HG03342 (cell line): ENCODE results near the gene FJX1.
"Not testable (repeated sequence)": the region's sequence is repeated elsewhere in the genome, so short reads cannot be mapped to it uniquely, and the experiment has no call there.

Source experiments
- ATAC-seq: cut with Tn5 transposase; IDR thresholded peaks from one replicate; pipeline ENCODE4 v1.9.1; 2021; ENCODE audit warnings: mild to moderate bottlenecking, moderate library complexity; ENCODE audit not compliant: unreplicated experiment

FJX1 gene

GRCh38 chr11:35629914-35630313 is 11.7 kb downstream of the FJX1 start:
- ATAC-seq, result no peak

- ATAC-seq, result no peak
Observed at GRCh38 chr11:35631891-35632290, 13.6 kb downstream of the FJX1 start.

GRCh38 chr11:35632301-35632700 is 14.0 kb downstream of the FJX1 start:
- ATAC-seq, result no peak

- ATAC-seq, result no peak
Observed at GRCh38 chr11:35633827-35634423, 15.7 kb downstream of the FJX1 start.

GRCh38 chr11:35635933-35636332 is 17.7 kb downstream of the FJX1 start:
- ATAC-seq, result no peak

- ATAC-seq, result no peak
Observed at GRCh38 chr11:35639591-35640179, 21.4 kb downstream of the FJX1 start.

- no peak for ATAC-seq
Observed at GRCh38 chr11:35641171-35641897, 23.1 kb downstream of the FJX1 start.

- no peak for ATAC-seq
Observed at GRCh38 chr11:35641964-35642363, 23.7 kb downstream of the FJX1 start.

GRCh38 chr11:35647421-35648093 is 29.3 kb downstream of the FJX1 start:
- ATAC-seq, result no peak

GRCh38 chr11:35650006-35650405 is 31.7 kb downstream of the FJX1 start:
- no peak for ATAC-seq

- no peak for ATAC-seq
Observed at GRCh38 chr11:35650467-35650866, 32.2 kb downstream of the FJX1 start.

- no peak for ATAC-seq
Observed at GRCh38 chr11:35651263-35651662, 33.0 kb downstream of the FJX1 start.

GRCh38 chr11:35652786-35653185 is 34.5 kb downstream of the FJX1 start:
- not testable (repeated sequence) for ATAC-seq

- no peak for ATAC-seq
Observed at GRCh38 chr11:35654711-35655110, 36.5 kb downstream of the FJX1 start.

GRCh38 chr11:35655254-35655653 is 37.0 kb downstream of the FJX1 start:
- ATAC-seq, result no peak

- no peak for ATAC-seq
Observed at GRCh38 chr11:35655856-35656255, 37.6 kb downstream of the FJX1 start.

GRCh38 chr11:35658020-35658948 is 40.0 kb downstream of the FJX1 start:
- ATAC-seq, result no peak

- no peak for ATAC-seq
Observed at GRCh38 chr11:35661534-35661933, 43.3 kb downstream of the FJX1 start.

- ATAC-seq, result peak; percentile 37
Observed at GRCh38 chr11:35662061-35662648, 43.9 kb downstream of the FJX1 start.

- peak; percentile 90 for ATAC-seq
Observed at GRCh38 chr11:35662649-35663407, 44.6 kb downstream of the FJX1 start, which contains the start of gene TRIM44. TSS of gene TRIM44 (plus strand) at chr11:35662775. CDS start at chr11:35663112, 337 bp downstream.
